ENCODE measurements around the gene MORN3. TPM values are rescaled to one million over a fixed set of nuclear protein-coding genes. Genes with fewer than 3 reads are reported as not detected.
"Not testable (repeated sequence)": the region's sequence is repeated elsewhere in the genome, so short reads cannot be mapped to it uniquely, and the experiment has no call there.

Gene MORN3
- total RNA-seq, 1 donor from 2014 or later = 3.1 TPM

- DNase-seq (ENCODE audit: low read depth) = no peak
Measured at GRCh38 chr12:121638298-121639202, 30.9 kb downstream of the MORN3 start.

GRCh38 chr12:121637231-121637914 lies 32.1 kb downstream of the MORN3 start:
- DNase-seq (ENCODE audit: low read depth) = no peak

- no peak for DNase-seq (ENCODE audit: low read depth)
Measured at GRCh38 chr12:121634836-121635235, 34.6 kb downstream of the MORN3 start.

- not testable (repeated sequence) for DNase-seq (ENCODE audit: low read depth)
Measured at GRCh38 chr12:121633833-121634196, 35.6 kb downstream of the MORN3 start.

GRCh38 chr12:121632069-121632970 lies 37.1 kb downstream of the MORN3 start:
- no peak for DNase-seq (ENCODE audit: low read depth)

GRCh38 chr12:121630791-121631355 lies 38.6 kb downstream of the MORN3 start:
- DNase-seq (ENCODE audit: low read depth) = no peak

GRCh38 chr12:121628536-121628935 lies 40.9 kb downstream of the MORN3 start:
- no peak for DNase-seq (ENCODE audit: low read depth)

GRCh38 chr12:121628037-121628436 lies 41.4 kb downstream of the MORN3 start:
- no peak for DNase-seq (ENCODE audit: low read depth)

GRCh38 chr12:121626853-121627640 lies 42.4 kb downstream of the MORN3 start:
- DNase-seq (ENCODE audit: low read depth) = peak; percentile 49

- DNase-seq (ENCODE audit: low read depth) = peak; percentile 68
Measured at GRCh38 chr12:121626087-121626852, 43.2 kb downstream of the MORN3 start, which contains the start of gene ORAI1. Gene ORAI1, plus strand, starts transcription at chr12:121626530.

GRCh38 chr12:121620333-121620891 lies 49.0 kb downstream of the MORN3 start:
- no peak for DNase-seq (ENCODE audit: low read depth)

- no peak for DNase-seq (ENCODE audit: low read depth)
Measured at GRCh38 chr12:121618659-121619233, 50.7 kb downstream of the MORN3 start.

- DNase-seq (ENCODE audit: low read depth) = no peak
Measured at GRCh38 chr12:121614872-121615467, 54.5 kb downstream of the MORN3 start.

GRCh38 chr12:121613462-121613861 lies 56.0 kb downstream of the MORN3 start:
- DNase-seq (ENCODE audit: low read depth) = no peak

- no peak for DNase-seq (ENCODE audit: low read depth)
Measured at GRCh38 chr12:121611306-121611705, 58.1 kb downstream of the MORN3 start.

GRCh38 chr12:121610239-121611149 lies 59.0 kb downstream of the MORN3 start:
- DNase-seq (ENCODE audit: low read depth) = no peak

GRCh38 chr12:121608301-121608700 lies 61.2 kb downstream of the MORN3 start:
- no peak for DNase-seq (ENCODE audit: low read depth)

- no peak for DNase-seq (ENCODE audit: low read depth)
Measured at GRCh38 chr12:121603581-121603980, 65.9 kb downstream of the MORN3 start.

Measured in renal cortical epithelial cell (primary cell).